Motor neuron (in vitro differentiated cells): ENCODE measurements around the gene NCOA6. TPM values are rescaled to one million over a fixed set of nuclear protein-coding genes. Genes with fewer than 3 reads are reported as not detected.

Experiments
- ATAC-seq, 8 experiments: fragments of 200-7000 bp; cut with Tn5 transposase; replicated peaks in 6 of 8; 2 replicates each; pipeline ENCODE4 v1.8.0; 2021; ENCODE audit warnings: mild to moderate bottlenecking in 8 of 8, moderate library complexity in 8 of 8
- H3K27ac ChIP-seq, 2 donors: fragments of 250-450 bp; sonication (Bioruptor Pico); 2 replicates each; pipeline ENCODE4 v1.9.0; 2021; ENCODE audit warnings: antibody characterized with exemption in 2 of 2, mild to moderate bottlenecking in 2 of 2, moderate library complexity in 1 of 2
- H3K4me1 ChIP-seq, 2 donors: fragments of 250-450 bp; sonication (Bioruptor Pico); replicated peaks in 1 of 2; 2 replicates each; pipeline ENCODE4 v1.6.1; 2021; ENCODE audit warnings: antibody characterized with exemption in 2 of 2, mild to moderate bottlenecking in 2 of 2, moderate library complexity in 1 of 2
- H3K4me3 ChIP-seq, 5 donors: fragments of 250-450 bp; sonication (Bioruptor Pico); 2 replicates each; pipeline ENCODE4 v1.9.0; 2021; ENCODE audit warnings: antibody characterized with exemption in 5 of 5, mild to moderate bottlenecking in 5 of 5, moderate library complexity in 4 of 5
- WGBS, 10 experiments: fragments of 450-650 bp; shearing (Covaris generic); methylation state at CpG; one replicate each; pipeline ENCODE4 v1.0.0; 2022; 5-methylcytosine and 5-hydroxymethylcytosine counted together
- in situ Hi-C, 9 experiments: fragments of 400-800 bp; cut with MboI; loops; one replicate each; pipeline ENCODE4 v1.15.0; 2021; ENCODE audit warnings: low sequenced_read_pairs in 9 of 9, low pct_unique_long_range_greater_than_20kb in 2 of 9; ENCODE audit not compliant: unreplicated experiment in 9 of 9
- total RNA-seq, 8 experiments: library from RNA; unstranded; fragments of 300-600 nt; gene quantifications; 2 replicates each; pipeline versions ENCODE4 v1.2.3 to v1.2.4, GENCODE V29; 2022

The NCOA6 gene
- total RNA-seq, 8 experiments from 2014 or later, result 6.6 to 25.6 (median 19.2) TPM

- no peak overlapping the region for H3K4me3 ChIP-seq
- no peak for ATAC-seq
- H3K27ac ChIP-seq, result no peak overlapping the region
- WGBS, 10 experiments, result 92 to 100% (median 100%) methylated on average over 1 of the region's 1 CpG; no CpG with 5 or more reads in 2 of the 10 experiments
- no peaks in the 10 kb centered on the region for H3K4me1 ChIP-seq
- in situ Hi-C loops, result no loop called here
Observed at GRCh38 chr20:34755367-34755766, 70.1 kb downstream of the NCOA6 start.

GRCh38 chr20:34754611-34755010 lies 70.8 kb downstream of the NCOA6 start:
- 0 to 100% (median 65%) methylated on average over 1 to 4 of the region's 4 CpGs for WGBS, 10 experiments
- Histone ChIP-seq H3K27ac (no peak overlapping the region), H3K4me3 (no peak overlapping the region), H3K4me1 (no peaks in the 10 kb centered on the region)
- ATAC-seq, result no peak
- in situ Hi-C loops, result no loop called here

GRCh38 chr20:34753706-34754461 lies 71.6 kb downstream of the NCOA6 start:
- in situ Hi-C loops, result no loop called here
- WGBS, 10 experiments, result 55 to 100% (median 89%) methylated on average over 1 to 2 of the region's 2 CpGs; no CpG with 5 or more reads in 2 of the 10 experiments
- H3K4me1 ChIP-seq, result no peaks in the 10 kb centered on the region
- H3K27ac ChIP-seq, result no peak overlapping the region
- ATAC-seq, result peak in 2 of 8 experiments; percentile 29 to 32
- H3K4me3 ChIP-seq, result no peak overlapping the region

GRCh38 chr20:34751453-34751852 lies 74.0 kb downstream of the NCOA6 start:
- WGBS, 10 experiments, result 68 to 100% (median 90%) methylated on average over 2 to 3 of the region's 3 CpGs; no CpG with 5 or more reads in 2 of the 10 experiments
- no peak overlapping the region for H3K27ac ChIP-seq
- in situ Hi-C loops, result no loop called here
- H3K4me1 ChIP-seq, result no peaks in the 10 kb centered on the region
- ATAC-seq, result no peak
- H3K4me3 ChIP-seq, result no peak overlapping the region

GRCh38 chr20:34750484-34750883 lies 75.0 kb downstream of the NCOA6 start:
- 0 to 50% (median 50%) methylated on average over 1 to 2 of the region's 2 CpGs; no CpG with 5 or more reads in 5 of the 10 experiments for WGBS, 10 experiments
- no peak overlapping the region for H3K4me3 ChIP-seq
- H3K27ac ChIP-seq, result no peak overlapping the region
- in situ Hi-C loops, result no loop called here
- H3K4me1 ChIP-seq, result no peaks in the 10 kb centered on the region
- no peak for ATAC-seq

- 71 to 100% (median 100%) methylated on average over 1 to 2 of the region's 2 CpGs for WGBS, 10 experiments
- ATAC-seq, result no peak
- H3K27ac ChIP-seq, result no peak overlapping the region
- no peaks in the 10 kb centered on the region for H3K4me1 ChIP-seq
- in situ Hi-C loops, result no loop called here
- H3K4me3 ChIP-seq, result no peak overlapping the region
Observed at GRCh38 chr20:34748709-34749108, 76.7 kb downstream of the NCOA6 start.

GRCh38 chr20:34747479-34747878 lies 78.0 kb downstream of the NCOA6 start:
- H3K4me3 ChIP-seq, result no peak overlapping the region
- 89 to 100% (median 100%) methylated on average over 1 to 2 of the region's 2 CpGs; no CpG with 5 or more reads in 1 of the 10 experiments for WGBS, 10 experiments
- no peaks in the 10 kb centered on the region for H3K4me1 ChIP-seq
- ATAC-seq, result no peak
- H3K27ac ChIP-seq, result no peak overlapping the region
- in situ Hi-C loops, result no loop called here

GRCh38 chr20:34746674-34747073 lies 78.8 kb downstream of the NCOA6 start:
- Histone ChIP-seq H3K27ac (no peak overlapping the region), H3K4me1 (no peaks in the 10 kb centered on the region), H3K4me3 (no peak overlapping the region)
- in situ Hi-C loops, result no loop called here
- ATAC-seq, result no peak
- 76 to 100% (median 90%) methylated on average over 2 to 3 of the region's 3 CpGs for WGBS, 10 experiments

- Histone ChIP-seq H3K4me1 (no peaks in the 10 kb centered on the region), H3K27ac (no peak overlapping the region), H3K4me3 (no peak overlapping the region)
- ATAC-seq, result no peak
- in situ Hi-C loops, result no loop called here
- WGBS, 10 experiments, result 78 to 100% (median 100%) methylated on average over 1 of the region's 1 CpG; no CpG with 5 or more reads in 5 of the 10 experiments
Observed at GRCh38 chr20:34744847-34745246, 80.6 kb downstream of the NCOA6 start.

GRCh38 chr20:34744340-34744739 lies 81.1 kb downstream of the NCOA6 start:
- in situ Hi-C loops, result no loop called here
- ATAC-seq, result no peak
- WGBS, 10 experiments, result 67 to 100% (median 88%) methylated on average over 1 to 3 of the region's 3 CpGs

GRCh38 chr20:34743039-34743438 lies 82.4 kb downstream of the NCOA6 start:
- Histone ChIP-seq H3K4me1 (no peaks in the 10 kb centered on the region), H3K4me3 (no peak overlapping the region), H3K27ac (no peak overlapping the region)
- no peak for ATAC-seq
- in situ Hi-C loops, result no loop called here
- WGBS, 10 experiments, result 67 to 100% (median 100%) methylated on average over 1 of the region's 1 CpG; no CpG with 5 or more reads in 7 of the 10 experiments

More at GRCh38 chr20:34744340-34744739, 81.1 kb downstream of the NCOA6 start:
- no peaks in the 10 kb centered on the region for H3K4me1 ChIP-seq
- no peak overlapping the region for H3K4me3 ChIP-seq
- H3K27ac ChIP-seq, result no peak overlapping the region

- in situ Hi-C loops, result no loop called here
Observed at GRCh38 chr20:34736106-34736735, 89.2 kb downstream of the NCOA6 start.

GRCh38 chr20:34732523-34732922 lies 92.9 kb downstream of the NCOA6 start:
- Histone ChIP-seq H3K4me1 (no peaks in the 10 kb centered on the region), H3K4me3 (no peak overlapping the region), H3K27ac (no peak overlapping the region)
- WGBS, 10 experiments, result 83 to 100% (median 100%) methylated on average over 1 of the region's 1 CpG; no CpG with 5 or more reads in 4 of the 10 experiments
- no peak for ATAC-seq
- in situ Hi-C loops, result no loop called here

More at GRCh38 chr20:34736106-34736735, 89.2 kb downstream of the NCOA6 start:
- WGBS, 10 experiments, result 41 to 89% (median 83%) methylated on average over 2 to 6 of the region's 6 CpGs; no CpG with 5 or more reads in 2 of the 10 experiments
- no peak overlapping the region for H3K4me3 ChIP-seq
- no peak for ATAC-seq
- H3K27ac ChIP-seq, result no peak overlapping the region
- no peaks in the 10 kb centered on the region for H3K4me1 ChIP-seq
